HG03558 (cell line): Measurements from ENCODE around the gene ZFAND2A.
"Not testable (repeated sequence)": the region's sequence is repeated elsewhere in the genome, so short reads cannot be mapped to it uniquely, and the experiment has no call there.

ENCODE experiments used
- ATAC-seq: cut with Tn5 transposase; IDR thresholded peaks from one replicate; pipeline ENCODE4 v1.9.1; 2021; ENCODE audit warnings: moderate number of reproducible peaks; ENCODE audit not compliant: unreplicated experiment; ENCODE audit errors: extremely low read depth

Gene ZFAND2A

DNA sequence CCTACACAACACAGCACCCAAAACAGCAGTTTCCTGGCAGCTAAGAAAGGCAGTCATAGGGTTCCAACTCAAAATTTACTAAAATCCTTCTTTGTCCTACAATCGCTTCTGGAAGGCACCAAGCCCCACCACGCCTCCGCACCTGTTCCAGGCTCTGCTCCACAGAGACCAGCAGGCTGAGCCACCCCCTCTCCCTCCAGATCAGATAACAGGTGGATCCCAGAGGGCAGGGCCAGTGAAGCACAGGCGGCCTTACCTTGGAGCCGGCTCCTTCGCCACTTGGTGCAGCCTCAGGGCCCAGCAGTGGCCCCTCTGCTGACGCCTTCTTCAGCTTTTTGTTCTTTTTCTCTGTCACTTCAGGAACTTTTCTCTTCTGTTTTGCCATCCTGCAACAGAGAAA is 33.0 kb downstream of the ZFAND2A start:
- ATAC-seq = no peak

DNA sequence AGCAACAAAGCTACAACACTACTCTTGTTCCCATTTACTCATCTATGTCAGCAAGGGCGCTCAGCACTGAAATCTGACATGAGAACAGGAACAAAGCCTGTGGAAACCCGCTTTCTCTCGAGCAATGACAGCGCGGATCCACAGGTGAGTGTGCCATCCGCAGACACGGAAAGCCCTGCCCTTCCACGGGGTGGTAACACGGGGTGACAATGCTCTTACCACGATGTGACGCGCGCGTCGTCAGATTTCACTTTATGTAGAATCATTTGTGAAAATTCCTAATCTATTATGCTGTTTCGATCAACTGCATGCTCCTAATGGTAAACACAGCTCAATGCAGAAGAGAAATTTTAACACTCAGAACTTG is 34.4 kb downstream of the ZFAND2A start:
- ATAC-seq = no peak

- ATAC-seq = no peak
Measured at GRCh38 chr7:1124816-1125602, 35.0 kb downstream of the ZFAND2A start.

- no peak for ATAC-seq
Measured at GRCh38 chr7:1124164-1124563, 35.8 kb downstream of the ZFAND2A start.

GRCh38 chr7:1123715-1124114 is 36.3 kb downstream of the ZFAND2A start:
- ATAC-seq = no peak

GRCh38 chr7:1122832-1123501 is 37.0 kb downstream of the ZFAND2A start:
- no peak for ATAC-seq

- no peak for ATAC-seq
Measured at GRCh38 chr7:1121886-1122831, 37.8 kb downstream of the ZFAND2A start.

- no peak for ATAC-seq
Measured at GRCh38 chr7:1121476-1121875, 38.5 kb downstream of the ZFAND2A start.

GRCh38 chr7:1120791-1121190 is 39.2 kb downstream of the ZFAND2A start:
- no peak for ATAC-seq

- ATAC-seq = no peak
Measured at GRCh38 chr7:1119201-1119600, 40.8 kb downstream of the ZFAND2A start.

GRCh38 chr7:1117321-1117928 is 42.6 kb downstream of the ZFAND2A start:
- ATAC-seq = no peak

DNA sequence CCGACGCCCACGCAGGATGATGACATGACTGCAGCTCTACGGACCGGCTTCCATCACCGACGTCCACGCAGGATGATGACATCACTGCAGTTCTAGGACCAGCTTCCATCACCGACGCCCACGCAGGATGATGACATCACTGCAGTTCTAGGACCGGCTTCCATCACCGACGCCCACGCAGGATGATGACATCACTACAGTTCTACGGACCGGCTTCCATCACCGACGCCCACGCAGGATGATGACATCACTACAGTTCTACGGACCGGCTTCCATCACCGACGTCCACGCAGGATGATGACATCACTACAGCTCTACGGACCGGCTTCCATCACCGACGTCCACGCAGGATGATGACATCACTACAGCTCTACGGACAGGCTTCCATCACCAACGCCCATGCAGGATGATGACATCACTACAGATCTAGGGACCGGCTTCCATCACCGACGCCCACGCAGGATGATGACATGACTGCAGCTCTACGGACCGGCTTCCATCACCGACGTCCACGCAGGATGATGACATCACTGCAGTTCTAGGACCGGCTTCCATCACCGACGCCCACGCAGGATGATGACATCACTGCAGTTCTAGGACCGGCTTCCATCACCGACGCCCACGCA is 43.5 kb downstream of the ZFAND2A start:
- not testable (repeated sequence) for ATAC-seq

- ATAC-seq = not testable (repeated sequence)
Measured at GRCh38 chr7:1115171-1116045, 44.6 kb downstream of the ZFAND2A start.

DNA sequence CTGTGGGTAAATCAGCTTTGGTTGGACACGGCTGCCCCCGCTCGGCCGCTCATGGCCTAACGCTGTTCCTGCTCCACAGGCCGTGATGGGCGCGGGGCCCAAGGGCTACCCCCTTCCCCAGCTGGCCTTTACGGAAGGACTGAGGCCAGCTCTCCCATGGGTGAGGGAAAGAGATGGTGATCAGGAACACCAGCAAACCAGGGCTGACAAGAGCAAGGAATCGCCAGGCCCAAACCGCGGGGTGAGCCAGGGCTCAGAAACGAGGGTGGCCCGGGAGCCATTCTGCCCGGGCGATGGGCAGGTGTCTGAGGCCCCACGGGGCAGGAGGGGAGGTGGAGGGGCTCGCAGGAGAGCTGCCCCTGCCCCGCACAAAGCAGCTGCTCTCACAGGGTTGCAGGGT is 45.5 kb downstream of the ZFAND2A start:
- ATAC-seq = no peak

DNA sequence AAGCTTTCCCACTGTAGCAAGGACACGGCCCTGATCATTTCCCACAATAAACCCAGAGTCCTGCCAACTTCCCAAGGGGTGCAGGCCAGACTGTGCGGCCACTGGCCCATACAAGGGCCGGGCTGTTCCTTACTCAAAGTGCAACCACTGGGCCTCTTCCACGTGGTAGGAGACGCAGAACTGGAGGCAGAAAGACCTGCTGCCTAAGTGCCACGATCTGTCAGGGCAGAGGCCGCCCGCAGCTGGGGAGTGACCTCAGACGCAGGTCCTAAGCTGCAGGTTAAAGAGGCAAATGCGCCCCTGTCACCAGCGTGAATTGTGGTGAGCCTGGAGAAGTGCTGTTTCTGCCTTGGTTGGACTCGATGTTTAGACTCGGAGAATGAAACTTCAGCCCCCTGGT is 45.9 kb downstream of the ZFAND2A start:
- no peak for ATAC-seq

GRCh38 chr7:1113548-1113885 is 46.5 kb downstream of the ZFAND2A start:
- no peak for ATAC-seq

- ATAC-seq = no peak
Measured at GRCh38 chr7:1112625-1113547, 47.1 kb downstream of the ZFAND2A start.

DNA sequence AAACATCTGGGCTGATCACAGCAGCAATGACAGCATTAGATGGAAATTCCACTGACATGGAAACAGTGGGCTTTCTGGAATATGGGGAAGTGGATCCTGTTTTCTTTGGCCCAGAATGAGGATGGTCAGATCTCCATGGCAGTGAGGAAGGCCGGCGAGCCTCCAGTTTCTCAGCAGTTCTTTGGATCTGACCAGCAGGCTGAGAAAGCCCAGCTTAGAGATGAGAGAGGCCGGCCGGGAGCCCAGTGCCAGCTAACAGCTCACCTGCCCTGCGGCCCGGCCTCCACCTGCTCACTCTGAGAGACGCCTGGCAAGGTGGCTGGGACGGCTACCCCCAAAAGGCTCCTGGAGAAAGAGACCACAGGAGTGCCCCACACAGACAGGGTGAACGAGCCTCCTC is 47.9 kb downstream of the ZFAND2A start:
- ATAC-seq = no peak
